Hepatocyte (in vitro differentiated cells): ENCODE measurements around the gene CEP95.

Experiments
- CTCF ChIP-seq: fragments of 200-600 bp; sonication (generic); IDR thresholded peaks from 2 replicates; pipeline ENCODE4 v1.5.1; 2016; ENCODE audit warnings: antibody characterized with exemption, mild to moderate bottlenecking; ENCODE audit not compliant: poor library complexity
- EZH2 ChIP-seq: fragments of 200-600 bp; sonication (generic); IDR thresholded peaks from 2 replicates; pipeline ENCODE4 v1.6.1; 2016; ENCODE audit warnings: antibody characterized with exemption, mild to moderate bottlenecking, borderline replicate concordance
- EZH2phosphoT487 ChIP-seq: fragments of 200-600 bp; sonication (generic); IDR thresholded peaks from one replicate; pipeline ENCODE4 v1.6.1; 2018; ENCODE audit warnings: antibody characterized with exemption, mild to moderate bottlenecking, low read depth, moderate library complexity; ENCODE audit not compliant: unreplicated experiment, severe bottlenecking

GRCh38 chr17:64579917-64580316, 73.1 kb downstream of the CEP95 start:
- no peak for TF ChIP-seq EZH2
- TF ChIP-seq CTCF = no peak
- TF ChIP-seq EZH2phosphoT487 = no peak
